GM12878 (cell line): ENCODE data around the gene FRS3. TPM values are rescaled to one million over a fixed set of nuclear protein-coding genes. Genes with fewer than 3 reads are reported as not detected.

ENCODE experiments used
- ATAC-seq: fragments of 200-7000 bp; cut with Tn5 transposase; 3 replicates; pipeline ENCODE4 v1.9.1; 2020; ENCODE audit warnings: mild to moderate bottlenecking, moderate library complexity
- BruUV-seq: library from RNA; stranded (reverse); fragments of 400-500 nt; replicated peaks from 2 replicates; lab custom pipeline; 2021; lab: Mats Ljungman, UMichigan
- CTCF ChIA-PET: fragments of 300-600 bp; sonication (Branson Sonifier 250); formaldehyde crosslinking; extraction: SDS; loops from one replicate; lab custom pipeline; 2021; ENCODE audit warnings: inconsistent platforms; lab: Yijun Ruan, JAX
- POLR2A ChIA-PET: fragments of 350-600 bp; formaldehyde crosslinking; extraction: SDS; loops from one replicate; lab custom pipeline; 2021; ENCODE audit warnings: inconsistent platforms; lab: Charles Lee
- RAD21 ChIA-PET: fragments of 300-600 bp; sonication (Branson Sonifier 250); formaldehyde crosslinking; loops from one replicate; lab custom pipeline; 2023; ENCODE audit warnings: antibody characterized with exemption; ENCODE audit not compliant: unreplicated experiment; lab: Charles Lee
- SMC1A ChIA-PET: fragments of 300-600 bp; sonication (Branson Sonifier 250); formaldehyde crosslinking; loops from one replicate; lab custom pipeline; 2023; ENCODE audit not compliant: unreplicated experiment, uncharacterized antibody; lab: Charles Lee
- DNase-seq: peaks from one replicate; pipeline ENCODE4 v3.0.0-alpha.2; 2011; ENCODE audit warnings: low read depth, low spot score
- FAIRE-seq: peaks from 3 replicates; lab custom pipeline; 2011; peaks lifted over from hg19 to GRCh38; lab: Jason Lieb, UNC
- H2AFZ ChIP-seq: 2 replicates; pipeline ENCODE4 v1.6.0; 2011; ENCODE audit warnings: low read depth, low read length, control low read depth; ENCODE audit not compliant: control insufficient read depth
- H3K27ac ChIP-seq: 2 replicates; pipeline ENCODE4 v1.5.1; 2011; ENCODE audit warnings: control low read depth; ENCODE audit not compliant: control insufficient read depth, insufficient read depth
- H3K27me3 ChIP-seq, 2 experiments: replicated peaks in 1 of 2; 2 replicates each; pipeline versions ENCODE4 v1.6.0 to v1.6.1; 2011; ENCODE audit warnings: low read length in 1 of 2; ENCODE audit not compliant: control insufficient read depth in 2 of 2, insufficient read depth in 2 of 2
- H3K36me3 ChIP-seq, 2 experiments: 2 replicates each; pipeline ENCODE4 v1.5.1; 2011; ENCODE audit warnings: low read length in 1 of 2; ENCODE audit not compliant: control insufficient read depth in 2 of 2, insufficient read depth in 2 of 2
- H3K4me1 ChIP-seq: 2 replicates; pipeline ENCODE4 v1.6.1; 2011; ENCODE audit warnings: mild to moderate bottlenecking, low read length, moderate library complexity, mixed read lengths; ENCODE audit not compliant: control insufficient read depth, insufficient read depth
- H3K4me2 ChIP-seq: 2 replicates; pipeline ENCODE4 v1.6.0; 2011; ENCODE audit warnings: control low read depth; ENCODE audit not compliant: control insufficient read depth, insufficient read depth
- H3K4me3 ChIP-seq: fragments of 200-600 bp; sonication (generic); 2 replicates; pipeline ENCODE4 v1.5.1; 2016
- H3K79me2 ChIP-seq: 2 replicates; pipeline ENCODE4 v1.6.0; 2011; ENCODE audit warnings: low read length; ENCODE audit not compliant: control insufficient read depth, insufficient read depth
- H3K9ac ChIP-seq: 2 replicates; pipeline ENCODE4 v1.8.0; 2011; ENCODE audit warnings: low read length, control low read depth, mixed read lengths; ENCODE audit not compliant: control insufficient read depth, insufficient read depth
- H3K9me3 ChIP-seq: replicated peaks from 3 replicates; pipeline ENCODE4 v1.5.1; 2011; ENCODE audit warnings: mild to moderate bottlenecking, low read length; ENCODE audit not compliant: control insufficient read depth, insufficient read depth
- H4K20me1 ChIP-seq: 2 replicates; pipeline ENCODE4 v1.6.0; 2011; ENCODE audit not compliant: control insufficient read depth, insufficient read depth
- EED ChIP-seq: sonication (generic); IDR thresholded peaks from 2 replicates; pipeline ENCODE4 v1.6.1; 2016; ENCODE audit warnings: antibody characterized with exemption, low read depth
- MTA3 ChIP-seq: IDR thresholded peaks from 2 replicates; pipeline ENCODE4 v1.6.1; 2012; ENCODE audit warnings: low read length, inconsistent platforms, borderline replicate concordance
- PML ChIP-seq: IDR thresholded peaks from 2 replicates; pipeline ENCODE4 v1.6.1; 2012; ENCODE audit warnings: low read length, inconsistent platforms
- RUNX3 ChIP-seq: IDR thresholded peaks from 2 replicates; pipeline ENCODE4 v1.6.1; 2012; ENCODE audit warnings: low read length, inconsistent platforms
- SPI1 ChIP-seq: IDR thresholded peaks from 2 replicates; pipeline ENCODE4 v1.6.1; 2011; ENCODE audit warnings: low read depth, mild to moderate bottlenecking, low read length, moderate library complexity, borderline replicate concordance; ENCODE audit not compliant: insufficient read depth
- ZNF207 ChIP-seq: fragments of 450-650 bp; IDR thresholded peaks from 2 replicates; pipeline ENCODE4 v1.6.1; 2014; ENCODE audit warnings: antibody characterized with exemption, mild to moderate bottlenecking, borderline replicate concordance
- ZNF274 ChIP-seq: IDR thresholded peaks from one replicate; pipeline ENCODE4 v1.8.0; 2011; ENCODE audit not compliant: insufficient read length, insufficient read depth
- WGBS: methylation state at CpG from one replicate; pipeline ENCODE4 v1.1.6; 2016; ENCODE audit warnings: low lambda C conversion rate; ENCODE audit not compliant: insufficient replicate concordance, insufficient coverage; ENCODE audit errors: missing lambda C conversion rate; 5-methylcytosine and 5-hydroxymethylcytosine counted together
- in situ Hi-C: fragments of 300-500 bp; cut with MboI; formaldehyde crosslinking; loops from 9 replicates; pipeline ENCODE4 v1.14.3; 2018; ENCODE audit warnings: mixed read lengths
- intact Hi-C: fragments of 100-400 bp; cut with micrococcal nuclease; formaldehyde crosslinking; loops from one replicate; pipeline ENCODE4 v1.14.2; 2022; ENCODE audit not compliant: unreplicated experiment
- polyA plus RNA-seq, 11 experiments: library from polyadenylated mRNA; depleted of rRNA in 4 of 11; unstranded in 6 of 11; stranded (reverse) in 5 of 11; fragments of >200 nt; fragmentation: Nextera tagmentation in 4 of 11; fragmentation: Illumina TruSeq in 1 of 11; extraction: Ambion mirVana in 4 of 11; extraction: Trizol in 1 of 11; gene quantifications; 1 replicate in 1 of 11; 2 replicates in 10 of 11; pipeline versions ENCODE4 v1.2.1 to v1.2.3, GENCODE V29; 2011 to 2016; ENCODE audit warnings: inconsistent platforms in 2 of 11, missing spikeins in 2 of 11, low read depth in 1 of 11
- total RNA-seq, 4 experiments: library from RNA; depleted of rRNA in 3 of 4; stranded (reverse); fragments of >200 nt in 3 of 4; fragmentation: Illumina TruSeq in 1 of 4; extraction: Trizol in 1 of 4; gene quantifications; 2 replicates each; pipeline versions ENCODE4 v1.2.1 to v1.2.3, GENCODE V29; 2013 to 2021
- TF ChIP-seq, protein P1 (sequence below): fragments of 450-650 bp; IDR thresholded peaks from 2 replicates; pipeline ENCODE4 v1.6.1; 2017; ENCODE audit warnings: mild to moderate bottlenecking, moderate library complexity

Gene FRS3
- total and polyA plus RNA-seq, 10 of the 15 experiments (the other 5 are each of a cell fraction or from before 2014, with no cell fraction given): 0.05 to 3.4 (median 1.5) TPM

DNA sequence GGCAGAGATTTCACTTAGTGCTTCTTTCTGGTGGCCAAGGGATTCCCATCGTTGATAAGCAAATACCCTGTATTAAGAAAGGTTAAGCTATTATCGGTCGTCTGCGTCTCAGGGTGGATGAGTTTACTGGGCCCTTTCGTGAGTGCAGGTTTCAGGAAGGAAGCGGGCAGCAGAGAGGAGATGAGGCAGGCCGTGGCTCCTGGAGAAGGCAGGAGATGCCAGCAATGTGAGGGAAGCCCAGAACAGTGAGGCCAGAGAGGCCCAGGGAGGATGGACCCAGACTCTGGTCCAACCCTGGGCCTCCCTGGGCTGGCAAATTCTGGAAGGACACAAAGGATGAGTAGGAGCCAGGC, 55.5 kb downstream of the FRS3 start:
- FAIRE-seq (peak; percentile 49), ATAC-seq (peak; percentile 6), DNase-seq (no peak)
- Histone ChIP-seq H3K4me1 (peaks cover 77% of the 10 kb centered on the region), H2AFZ (no peak overlapping the region; the same call in 1 of the 2 replicates), H3K4me3 (peak overlapping the region; percentile 81), H3K9ac (peak overlapping the region; percentile 91), H3K27ac (peak overlapping the region; percentile 97), H3K4me2 (peak overlapping the region; percentile 99), H3K27me3 (no peaks in the 10 kb centered on the region), H3K9me3 (no peaks in the 10 kb centered on the region), H3K79me2 (peaks cover 100% of the 10 kb centered on the region), H3K36me3 (peaks cover 2 to 3% of the 10 kb centered on the region in 2 experiments; a peak in 2 of 4 replicates), H4K20me1 (peaks cover 2% of the 10 kb centered on the region; the same call in 1 of the 2 replicates)
- ChIA-PET RAD21 (interaction anchor here (0.9 to 14.4 kb wide), 7 partner anchors 7 to 277 kb away, joined by 3 to 300 read pairs (median 17); no protein-coding TSS in a partner anchor), SMC1A (interaction anchor here (1.2 to 6.4 kb wide), 4 partner anchors 7 to 17 kb away, joined by 3 to 101 read pairs (median 46); no protein-coding TSS in a partner anchor), CTCF (interaction anchor here (0.7 to 6.9 kb wide), 7 partner anchors 9 to 498 kb away, joined by 3 to 84 read pairs (median 7); partner anchors contain the start of genes TAF8 and TFEB), POLR2A (interaction anchor here (3.4 to 13.0 kb wide), 4 partner anchors 7 to 390 kb away, joined by 16 to 293 read pairs (median 117); partner anchors contain the start of gene TFEB)
- in situ Hi-C loops (no loop called here), intact Hi-C loops (loop anchor here (2.0 kb wide), 1 partner anchor 17 kb away; no protein-coding TSS in a partner anchor)
- whole genome bisulfite sequencing: 0% methylated on average over 7 of the region's 7 CpGs
- 0 out of 2 replicates have a peak, but pooled peaks have one; percentile 3 for TF ChIP-seq PML
- TF ChIP-seq ZNF207: no peak
- TF ChIP-seq RUNX3: 0 out of 2 replicates have a peak, but pooled peaks have one; percentile 10
- peak; percentile 41; the same call in 1 of the 2 replicates for TF ChIP-seq EED
- TF ChIP-seq MTA3: 0 out of 2 replicates have a peak, but pooled peaks have one; percentile 29
- TF ChIP-seq, protein P1, sequence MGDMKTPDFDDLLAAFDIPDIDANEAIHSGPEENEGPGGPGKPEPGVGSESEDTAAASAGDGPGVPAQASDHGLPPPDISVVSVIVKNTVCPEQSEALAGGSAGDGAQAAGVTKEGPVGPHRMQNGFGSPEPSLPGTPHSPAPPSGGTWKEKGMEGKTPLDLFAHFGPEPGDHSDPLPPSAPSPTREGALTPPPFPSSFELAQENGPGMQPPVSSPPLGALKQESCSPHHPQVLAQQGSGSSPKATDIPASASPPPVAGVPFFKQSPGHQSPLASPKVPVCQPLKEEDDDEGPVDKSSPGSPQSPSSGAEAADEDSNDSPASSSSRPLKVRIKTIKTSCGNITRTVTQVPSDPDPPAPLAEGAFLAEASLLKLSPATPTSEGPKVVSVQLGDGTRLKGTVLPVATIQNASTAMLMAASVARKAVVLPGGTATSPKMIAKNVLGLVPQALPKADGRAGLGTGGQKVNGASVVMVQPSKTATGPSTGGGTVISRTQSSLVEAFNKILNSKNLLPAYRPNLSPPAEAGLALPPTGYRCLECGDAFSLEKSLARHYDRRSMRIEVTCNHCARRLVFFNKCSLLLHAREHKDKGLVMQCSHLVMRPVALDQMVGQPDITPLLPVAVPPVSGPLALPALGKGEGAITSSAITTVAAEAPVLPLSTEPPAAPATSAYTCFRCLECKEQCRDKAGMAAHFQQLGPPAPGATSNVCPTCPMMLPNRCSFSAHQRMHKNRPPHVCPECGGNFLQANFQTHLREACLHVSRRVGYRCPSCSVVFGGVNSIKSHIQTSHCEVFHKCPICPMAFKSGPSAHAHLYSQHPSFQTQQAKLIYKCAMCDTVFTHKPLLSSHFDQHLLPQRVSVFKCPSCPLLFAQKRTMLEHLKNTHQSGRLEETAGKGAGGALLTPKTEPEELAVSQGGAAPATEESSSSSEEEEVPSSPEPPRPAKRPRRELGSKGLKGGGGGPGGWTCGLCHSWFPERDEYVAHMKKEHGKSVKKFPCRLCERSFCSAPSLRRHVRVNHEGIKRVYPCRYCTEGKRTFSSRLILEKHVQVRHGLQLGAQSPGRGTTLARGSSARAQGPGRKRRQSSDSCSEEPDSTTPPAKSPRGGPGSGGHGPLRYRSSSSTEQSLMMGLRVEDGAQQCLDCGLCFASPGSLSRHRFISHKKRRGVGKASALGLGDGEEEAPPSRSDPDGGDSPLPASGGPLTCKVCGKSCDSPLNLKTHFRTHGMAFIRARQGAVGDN: peak; percentile 12; the same call in 1 of the 2 replicates
- no peak for TF ChIP-seq ZNF274
- TF ChIP-seq SPI1: 0 out of 2 replicates have a peak, but pooled peaks have one; percentile 10
- BruUV-seq: no TSS peak
